ENCODE measurements around the gene TKTL1.

DNA sequence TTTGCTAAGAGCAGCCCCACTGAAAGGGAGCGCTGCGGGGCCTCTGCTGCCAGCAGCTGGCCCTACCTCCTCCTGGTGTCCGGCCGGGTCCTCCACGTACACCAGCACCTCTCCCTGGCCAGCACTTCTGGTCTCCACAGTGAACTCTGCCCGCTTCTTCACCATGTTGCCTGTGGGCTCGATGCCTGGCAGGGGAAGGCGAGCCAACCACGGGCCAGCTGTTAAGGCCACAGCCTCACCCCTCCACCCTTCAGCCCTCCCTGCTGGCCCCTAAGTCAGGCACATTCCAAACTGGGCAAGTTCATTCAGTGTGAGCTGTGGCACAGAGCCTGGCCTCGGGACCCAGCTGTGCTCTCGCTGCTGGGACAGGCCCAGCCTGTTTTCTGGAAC is 71.1 kb downstream of the TKTL1 start:
- TF ChIP-seq, protein P1, sequence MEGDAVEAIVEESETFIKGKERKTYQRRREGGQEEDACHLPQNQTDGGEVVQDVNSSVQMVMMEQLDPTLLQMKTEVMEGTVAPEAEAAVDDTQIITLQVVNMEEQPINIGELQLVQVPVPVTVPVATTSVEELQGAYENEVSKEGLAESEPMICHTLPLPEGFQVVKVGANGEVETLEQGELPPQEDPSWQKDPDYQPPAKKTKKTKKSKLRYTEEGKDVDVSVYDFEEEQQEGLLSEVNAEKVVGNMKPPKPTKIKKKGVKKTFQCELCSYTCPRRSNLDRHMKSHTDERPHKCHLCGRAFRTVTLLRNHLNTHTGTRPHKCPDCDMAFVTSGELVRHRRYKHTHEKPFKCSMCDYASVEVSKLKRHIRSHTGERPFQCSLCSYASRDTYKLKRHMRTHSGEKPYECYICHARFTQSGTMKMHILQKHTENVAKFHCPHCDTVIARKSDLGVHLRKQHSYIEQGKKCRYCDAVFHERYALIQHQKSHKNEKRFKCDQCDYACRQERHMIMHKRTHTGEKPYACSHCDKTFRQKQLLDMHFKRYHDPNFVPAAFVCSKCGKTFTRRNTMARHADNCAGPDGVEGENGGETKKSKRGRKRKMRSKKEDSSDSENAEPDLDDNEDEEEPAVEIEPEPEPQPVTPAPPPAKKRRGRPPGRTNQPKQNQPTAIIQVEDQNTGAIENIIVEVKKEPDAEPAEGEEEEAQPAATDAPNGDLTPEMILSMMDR (IDR thresholded peaks at IDR 0.05; ENCODE audit: poor library complexity): no peak
- no peak for TF ChIP-seq EZH2 (IDR thresholded peaks at IDR 0.05; ENCODE audit: borderline replicate concordance)
